ENCODE measurements around the gene POLR2J3. TPM values are rescaled to one million over a fixed set of nuclear protein-coding genes. Genes with fewer than 3 reads are reported as not detected.
"Not testable (repeated sequence)": the region's sequence is repeated elsewhere in the genome, so short reads cannot be mapped to it uniquely, and the experiment has no call there.

The POLR2J3 gene
- total and polyA plus RNA-seq, 4 donors = 2.8 to 62.1 (median 44.2) TPM

DNA sequence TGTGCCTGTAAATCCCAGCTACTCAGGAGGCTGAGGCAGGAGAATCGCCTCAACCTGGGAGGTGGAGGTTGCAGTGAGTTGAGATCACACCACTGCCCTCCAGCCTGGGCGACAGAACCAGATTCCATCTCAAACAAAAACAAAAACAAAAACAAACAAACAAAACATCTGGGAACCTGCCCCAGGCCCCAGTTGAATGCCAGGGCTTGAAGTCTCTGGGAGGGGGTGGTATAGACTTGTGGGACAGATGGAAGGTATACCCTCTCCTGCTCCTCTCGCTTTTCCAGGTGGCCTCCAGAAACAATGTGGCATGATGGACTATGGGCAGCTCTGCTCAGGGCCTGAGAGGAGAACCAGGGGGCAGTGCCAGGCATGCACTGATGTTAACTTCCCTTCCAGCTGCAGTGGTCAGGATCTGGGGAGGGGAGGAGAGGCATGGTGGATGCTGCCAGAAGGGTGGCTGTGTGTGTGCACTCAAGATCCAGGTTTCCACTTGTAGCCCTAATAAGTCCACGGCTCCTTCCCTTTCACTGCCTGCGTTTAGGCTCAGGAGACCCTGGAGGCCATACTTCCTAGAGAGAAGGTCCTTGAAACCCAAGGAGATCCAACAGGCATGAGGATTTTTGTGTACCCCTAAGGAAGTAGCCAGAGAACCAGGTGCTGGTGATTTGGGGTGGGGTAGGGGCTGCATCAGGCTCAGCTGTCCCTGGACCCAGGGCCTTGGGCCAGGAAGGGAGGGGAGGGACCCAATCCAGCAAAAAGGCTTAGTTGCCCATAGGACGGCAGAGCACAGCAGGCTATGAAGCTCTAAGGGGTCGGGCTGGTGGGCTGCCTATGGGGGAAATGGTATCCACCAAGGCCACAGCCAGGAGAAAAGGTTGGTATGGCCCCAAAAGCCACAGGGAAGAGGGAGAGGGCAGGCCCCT lies 5.2 kb upstream of the POLR2J3 start:
- not testable (repeated sequence) for H3K9me3 ChIP-seq (ENCODE audit: control insufficient read depth in 4 of 4, low read length in 3 of 4); H3K27ac ChIP-seq (ENCODE audit: low read depth in 1 of 2, low read length in 2 of 2); H3K4me1 ChIP-seq (ENCODE audit: control insufficient read depth in 4 of 4, insufficient read depth in 4 of 4, low read length in 3 of 4); H3K4me3 ChIP-seq (ENCODE audit: low read depth in 1 of 3, low read length in 3 of 3); H3K9ac ChIP-seq (ENCODE audit: low read depth in 1 of 2, low read length in 2 of 2); H3K27me3 ChIP-seq (ENCODE audit: control insufficient read depth in 4 of 4, insufficient read depth in 4 of 4, low read length in 3 of 4); H3K36me3 ChIP-seq (ENCODE audit: control insufficient read depth in 4 of 4, insufficient read depth in 3 of 4, low read depth in 1 of 4, low read length in 3 of 4)
- peak; percentile 27 for DNase-seq (ENCODE audit: low spot score)
- WGBS = 91% methylated on average over 6 of the region's 7 CpGs

DNA sequence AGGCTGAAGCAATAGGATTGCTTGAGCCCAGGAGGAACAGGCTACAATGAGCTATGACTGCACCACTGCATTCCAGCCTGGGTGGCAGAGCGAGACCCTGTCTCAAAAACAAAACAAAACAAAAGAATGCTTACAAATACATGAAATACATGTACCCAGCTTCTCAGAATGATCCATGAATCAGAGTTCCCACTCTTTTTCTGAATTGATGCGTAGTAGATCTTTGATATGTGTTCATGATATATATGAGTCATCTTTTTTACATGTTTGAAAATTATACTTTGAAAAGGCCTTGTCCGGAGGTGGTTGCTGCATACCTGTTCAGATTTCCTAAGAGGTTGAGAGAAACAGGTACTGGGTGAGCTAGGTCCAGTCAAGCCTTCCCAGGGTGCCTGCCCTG lies 4.0 kb upstream of the POLR2J3 start:
- not testable (repeated sequence) for H3K4me1 ChIP-seq (ENCODE audit: control insufficient read depth in 4 of 4, insufficient read depth in 4 of 4, low read length in 3 of 4); H3K9me3 ChIP-seq (ENCODE audit: control insufficient read depth in 4 of 4, low read length in 3 of 4); H3K36me3 ChIP-seq (ENCODE audit: control insufficient read depth in 4 of 4, insufficient read depth in 3 of 4, low read depth in 1 of 4, low read length in 3 of 4); H3K4me3 ChIP-seq (ENCODE audit: low read depth in 1 of 3, low read length in 3 of 3); H3K27ac ChIP-seq (ENCODE audit: low read depth in 1 of 2, low read length in 2 of 2); H3K27me3 ChIP-seq (ENCODE audit: control insufficient read depth in 4 of 4, insufficient read depth in 4 of 4, low read length in 3 of 4); H3K9ac ChIP-seq (ENCODE audit: low read depth in 1 of 2, low read length in 2 of 2); DNase-seq (ENCODE audit: low spot score)
- no CpG with 5 or more reads among the region's 3 CpGs for WGBS

DNA sequence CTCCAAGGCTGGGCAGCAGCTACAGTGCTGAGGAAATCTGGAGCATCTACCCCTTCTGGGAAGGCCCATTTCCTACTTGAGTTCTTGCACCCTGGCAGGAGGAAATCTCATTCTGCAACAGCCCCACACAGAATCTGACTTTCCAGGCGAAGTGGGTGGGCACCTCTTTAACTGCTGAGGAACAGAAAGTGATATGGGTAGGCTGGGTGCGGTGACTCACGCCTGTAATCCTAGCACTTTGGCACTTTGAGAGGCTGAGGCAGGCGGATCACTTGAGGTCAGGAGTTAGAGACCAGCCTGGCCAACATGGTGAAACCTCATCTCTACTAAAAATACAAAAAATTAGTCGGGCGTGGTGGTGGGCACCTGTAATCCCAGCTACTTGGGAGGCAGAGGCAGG lies 2.2 kb upstream of the POLR2J3 start:
- not testable (repeated sequence) for DNase-seq (ENCODE audit: low spot score); H3K36me3 ChIP-seq (ENCODE audit: control insufficient read depth in 4 of 4, insufficient read depth in 3 of 4, low read depth in 1 of 4, low read length in 3 of 4); H3K9me3 ChIP-seq (ENCODE audit: control insufficient read depth in 4 of 4, low read length in 3 of 4); H3K27ac ChIP-seq (ENCODE audit: low read depth in 1 of 2, low read length in 2 of 2); H3K9ac ChIP-seq (ENCODE audit: low read depth in 1 of 2, low read length in 2 of 2); H3K4me1 ChIP-seq (ENCODE audit: control insufficient read depth in 4 of 4, insufficient read depth in 4 of 4, low read length in 3 of 4); H3K4me3 ChIP-seq (ENCODE audit: low read depth in 1 of 3, low read length in 3 of 3); H3K27me3 ChIP-seq (ENCODE audit: control insufficient read depth in 4 of 4, insufficient read depth in 4 of 4, low read length in 3 of 4)
- no CpG with 5 or more reads among the region's 6 CpGs for WGBS

DNA sequence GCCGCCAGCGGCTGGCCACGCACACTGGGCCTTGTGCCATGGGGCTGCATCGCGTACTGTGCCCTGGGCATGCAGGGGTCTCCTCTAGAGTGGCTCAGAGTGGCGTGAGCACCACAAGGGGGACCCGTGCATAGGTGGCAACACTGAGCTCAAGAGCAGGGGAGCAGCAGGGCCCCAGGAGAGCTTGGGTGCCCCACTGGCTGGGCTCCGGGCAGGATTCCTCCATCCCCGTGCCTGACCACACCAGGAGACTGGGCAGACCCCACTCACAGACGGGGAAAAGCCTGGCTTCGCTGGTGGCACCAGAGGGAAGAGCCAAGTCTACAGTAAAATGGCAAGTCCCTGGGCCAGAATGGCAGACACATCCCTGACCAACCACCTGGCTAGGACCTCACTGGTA lies 3.8 kb downstream of the POLR2J3 start:
- not testable (repeated sequence) for H3K4me3 ChIP-seq (ENCODE audit: low read depth in 1 of 3, low read length in 3 of 3); H3K27me3 ChIP-seq (ENCODE audit: control insufficient read depth in 4 of 4, insufficient read depth in 4 of 4, low read length in 3 of 4); H3K9ac ChIP-seq (ENCODE audit: low read depth in 1 of 2, low read length in 2 of 2); H3K36me3 ChIP-seq (ENCODE audit: control insufficient read depth in 4 of 4, insufficient read depth in 3 of 4, low read depth in 1 of 4, low read length in 3 of 4); H3K9me3 ChIP-seq (ENCODE audit: control insufficient read depth in 4 of 4, low read length in 3 of 4); H3K27ac ChIP-seq (ENCODE audit: low read depth in 1 of 2, low read length in 2 of 2); H3K4me1 ChIP-seq (ENCODE audit: control insufficient read depth in 4 of 4, insufficient read depth in 4 of 4, low read length in 3 of 4)
- WGBS = 95% methylated on average over 4 of the region's 11 CpGs
- peak; percentile 24 for DNase-seq (ENCODE audit: low spot score)

DNA sequence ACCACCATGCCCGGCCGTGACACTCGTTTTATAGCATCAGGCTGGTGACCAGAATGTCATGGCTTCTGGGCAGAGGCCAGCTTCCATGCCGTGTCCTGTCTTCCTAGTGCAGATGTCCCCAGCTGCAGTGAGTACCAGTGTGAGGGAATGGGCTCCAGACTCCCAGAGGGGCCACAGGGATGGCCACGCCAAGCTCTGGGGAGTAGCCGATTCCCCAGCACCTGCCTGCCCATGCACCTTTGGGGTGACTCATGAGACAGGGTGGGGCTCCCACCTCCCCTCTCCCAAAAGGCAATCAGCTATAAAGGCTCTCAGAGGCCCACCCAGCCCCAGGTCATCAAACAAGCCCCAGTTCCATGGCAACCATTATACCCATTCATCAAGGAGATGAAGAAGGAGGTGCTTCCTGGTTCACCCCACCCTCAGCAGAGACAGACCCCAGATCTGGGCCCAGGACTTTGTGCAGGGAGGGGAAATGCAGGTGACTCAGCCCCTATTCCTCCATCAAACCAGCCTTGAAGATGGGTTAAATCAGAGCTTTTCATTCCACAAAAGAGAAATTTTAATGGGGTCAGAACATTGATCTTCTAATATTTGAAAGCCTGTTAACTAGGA lies 21.5 kb downstream of the POLR2J3 start, which contains the start of gene SPDYE2:
Gene SPDYE2 (plus strand): TSS at position 419 of the 615 bp plus-strand sequence. CDS start 2,030 bp downstream, outside the sequence.
- DNase-seq (ENCODE audit: low spot score); H3K4me3 ChIP-seq (ENCODE audit: low read depth in 1 of 3, low read length in 3 of 3); H3K27ac ChIP-seq (ENCODE audit: low read depth in 1 of 2, low read length in 2 of 2); H3K9ac ChIP-seq (ENCODE audit: low read depth in 1 of 2, low read length in 2 of 2); H3K9me3 ChIP-seq (ENCODE audit: control insufficient read depth in 4 of 4, low read length in 3 of 4); H3K36me3 ChIP-seq (ENCODE audit: control insufficient read depth in 4 of 4, insufficient read depth in 3 of 4, low read depth in 1 of 4, low read length in 3 of 4); H3K4me1 ChIP-seq (ENCODE audit: control insufficient read depth in 4 of 4, insufficient read depth in 4 of 4, low read length in 3 of 4); H3K27me3 ChIP-seq (ENCODE audit: control insufficient read depth in 4 of 4, insufficient read depth in 4 of 4, low read length in 3 of 4): not testable (repeated sequence)
- no CpG with 5 or more reads among the region's 6 CpGs for WGBS

DNA sequence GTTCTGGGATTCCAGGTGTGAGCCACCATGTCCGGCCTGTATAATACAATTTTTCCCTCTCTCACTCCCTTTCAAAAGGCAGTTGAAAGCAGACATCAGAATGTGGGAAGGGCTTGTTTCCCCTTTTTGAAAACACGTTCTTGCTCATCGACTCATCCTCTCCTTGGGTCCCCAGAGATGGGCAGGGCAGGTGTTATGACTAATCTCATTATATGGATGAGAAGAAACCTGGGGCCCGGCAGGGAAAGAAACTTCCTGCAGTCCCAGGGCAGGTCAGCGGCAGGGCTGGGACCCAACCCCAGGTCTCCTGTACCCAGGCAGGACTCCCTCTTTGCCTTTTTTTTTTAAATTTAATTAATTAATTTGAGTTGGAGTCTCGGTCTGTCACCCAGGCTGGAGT lies 26.0 kb downstream of the POLR2J3 start:
- not testable (repeated sequence) for H3K4me3 ChIP-seq (ENCODE audit: low read depth in 1 of 3, low read length in 3 of 3); H3K27me3 ChIP-seq (ENCODE audit: control insufficient read depth in 4 of 4, insufficient read depth in 4 of 4, low read length in 3 of 4); H3K9me3 ChIP-seq (ENCODE audit: control insufficient read depth in 4 of 4, low read length in 3 of 4); H3K4me1 ChIP-seq (ENCODE audit: control insufficient read depth in 4 of 4, insufficient read depth in 4 of 4, low read length in 3 of 4); H3K9ac ChIP-seq (ENCODE audit: low read depth in 1 of 2, low read length in 2 of 2); H3K27ac ChIP-seq (ENCODE audit: low read depth in 1 of 2, low read length in 2 of 2); H3K36me3 ChIP-seq (ENCODE audit: control insufficient read depth in 4 of 4, insufficient read depth in 3 of 4, low read depth in 1 of 4, low read length in 3 of 4); DNase-seq (ENCODE audit: low spot score)
- WGBS = 100% methylated on average over 1 of the region's 6 CpGs

DNA sequence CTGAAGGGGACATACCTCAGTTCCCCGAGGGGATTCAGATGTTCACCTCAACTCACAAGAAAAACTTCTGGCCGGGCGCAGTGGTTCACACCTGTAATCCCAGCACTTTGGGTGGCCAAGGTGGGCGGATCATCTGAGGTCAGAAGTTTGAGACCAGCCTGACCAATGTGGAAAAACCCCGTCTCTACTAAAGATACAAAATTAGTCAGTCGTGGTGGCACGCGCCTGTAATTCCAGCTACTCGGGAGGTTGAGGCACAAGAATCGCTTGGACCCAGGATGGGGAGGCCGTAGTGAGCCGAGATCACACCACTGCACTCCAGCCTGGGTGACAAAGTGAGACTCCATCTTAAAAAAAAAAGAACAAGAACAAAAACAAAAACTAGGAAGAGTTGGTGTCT lies 27.1 kb downstream of the POLR2J3 start:
- not testable (repeated sequence) for DNase-seq (ENCODE audit: low spot score); H3K9ac ChIP-seq (ENCODE audit: low read depth in 1 of 2, low read length in 2 of 2); H3K27ac ChIP-seq (ENCODE audit: low read depth in 1 of 2, low read length in 2 of 2); H3K9me3 ChIP-seq (ENCODE audit: control insufficient read depth in 4 of 4, low read length in 3 of 4); H3K4me1 ChIP-seq (ENCODE audit: control insufficient read depth in 4 of 4, insufficient read depth in 4 of 4, low read length in 3 of 4); H3K27me3 ChIP-seq (ENCODE audit: control insufficient read depth in 4 of 4, insufficient read depth in 4 of 4, low read length in 3 of 4); H3K36me3 ChIP-seq (ENCODE audit: control insufficient read depth in 4 of 4, insufficient read depth in 3 of 4, low read depth in 1 of 4, low read length in 3 of 4); H3K4me3 ChIP-seq (ENCODE audit: low read depth in 1 of 3, low read length in 3 of 3)
- WGBS = over 99% methylated on average over 7 of the region's 12 CpGs

DNA sequence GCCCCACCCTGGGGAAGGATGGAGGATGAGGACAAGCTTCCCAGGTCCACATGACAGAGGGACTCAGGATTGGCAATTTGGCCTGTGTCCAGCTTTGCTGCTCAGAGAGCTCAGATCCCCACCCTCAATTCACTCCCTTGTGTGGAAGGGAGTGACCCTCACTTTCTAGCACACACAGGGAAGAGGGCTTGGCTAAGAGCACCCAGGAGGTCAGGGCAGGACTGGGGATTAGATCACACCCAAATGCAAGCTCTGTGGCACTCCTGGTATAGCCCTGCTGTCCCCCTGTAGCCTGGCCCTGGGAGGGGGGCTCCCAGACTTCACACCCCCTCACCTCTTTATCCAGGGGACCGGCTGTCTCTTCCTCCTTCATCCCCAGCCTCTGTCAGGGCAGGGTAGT lies 28.0 kb downstream of the POLR2J3 start:
- not testable (repeated sequence) for H3K36me3 ChIP-seq (ENCODE audit: control insufficient read depth in 4 of 4, insufficient read depth in 3 of 4, low read depth in 1 of 4, low read length in 3 of 4); DNase-seq (ENCODE audit: low spot score); H3K27me3 ChIP-seq (ENCODE audit: control insufficient read depth in 4 of 4, insufficient read depth in 4 of 4, low read length in 3 of 4); H3K27ac ChIP-seq (ENCODE audit: low read depth in 1 of 2, low read length in 2 of 2); H3K9me3 ChIP-seq (ENCODE audit: control insufficient read depth in 4 of 4, low read length in 3 of 4); H3K4me3 ChIP-seq (ENCODE audit: low read depth in 1 of 3, low read length in 3 of 3); H3K9ac ChIP-seq (ENCODE audit: low read depth in 1 of 2, low read length in 2 of 2); H3K4me1 ChIP-seq (ENCODE audit: control insufficient read depth in 4 of 4, insufficient read depth in 4 of 4, low read length in 3 of 4)
- WGBS = no CpG with 5 or more reads among the region's 1 CpG

Data from liver (tissue), 9 donors.